Measurements from ENCODE around the gene TRPM2. TPM values are rescaled to one million over a fixed set of nuclear protein-coding genes. Genes with fewer than 3 reads are reported as not detected.

TRPM2 gene
- total and polyA plus RNA-seq, 2 donors (not counting 1 experiment from before 2014, with no cell fraction given), result not detected

GRCh38 chr21:44423312-44423821, 69.9 kb downstream of the TRPM2 start:
- Histone ChIP-seq H3K79me2 (ENCODE audit: control insufficient read depth, insufficient read depth, low read length) (no peaks in the 10 kb centered on the region), H3K9ac (ENCODE audit: insufficient read depth, low read length) (no peak overlapping the region), H2AFZ (ENCODE audit: low read length) (no peak overlapping the region), H3K27me3 (ENCODE audit: control insufficient read depth, insufficient read depth, low read length) (no peaks in the 10 kb centered on the region), H3K36me3 (ENCODE audit: control insufficient read depth, insufficient read depth, low read length) (no peaks in the 10 kb centered on the region), H3K4me2 (ENCODE audit: extremely low read depth, insufficient read depth, low read length) (no peak overlapping the region), H3K9me3 (ENCODE audit: control insufficient read depth, insufficient read depth, low read depth, low read length) (no peaks in the 10 kb centered on the region), H3K4me1 (ENCODE audit: control insufficient read depth, extremely low read depth, insufficient read depth, low read length) (no peaks in the 10 kb centered on the region), H4K20me1 (ENCODE audit: control insufficient read depth, extremely low read depth, insufficient read depth, low read length) (no peaks in the 10 kb centered on the region), H3K27ac (ENCODE audit: insufficient read depth, low read length) (no peak overlapping the region), H3K4me3 (replicated peaks in 1 of 4; ENCODE audit: control extremely low read depth in 1 of 4, insufficient read depth in 1 of 4, low read depth in 3 of 4, low read length in 4 of 4) (no peak overlapping the region)
- TF ChIP-seq EZH2 (IDR thresholded peaks at IDR 0.05; ENCODE audit: low read length, missing control alignments) (no peak), CTCF (conservative IDR thresholded peaks at IDR 0.05 in 1 of 2, IDR thresholded peaks at IDR 0.05 in 1 of 2; ENCODE audit: low read depth in 1 of 2, low read length in 2 of 2) (no peak)
- DNase-seq (ENCODE audit: low read depth in 2 of 2), result no peak

- Histone ChIP-seq H3K27ac (ENCODE audit: insufficient read depth, low read length) (no peak overlapping the region), H3K9ac (ENCODE audit: insufficient read depth, low read length) (no peak overlapping the region), H3K4me3 (replicated peaks in 1 of 4; ENCODE audit: control extremely low read depth in 1 of 4, insufficient read depth in 1 of 4, low read depth in 3 of 4, low read length in 4 of 4) (no peak overlapping the region), H3K79me2 (ENCODE audit: control insufficient read depth, insufficient read depth, low read length) (no peaks in the 10 kb centered on the region), H3K4me1 (ENCODE audit: control insufficient read depth, extremely low read depth, insufficient read depth, low read length) (no peaks in the 10 kb centered on the region), H2AFZ (ENCODE audit: low read length) (no peak overlapping the region), H3K27me3 (ENCODE audit: control insufficient read depth, insufficient read depth, low read length) (no peaks in the 10 kb centered on the region), H3K36me3 (ENCODE audit: control insufficient read depth, insufficient read depth, low read length) (no peaks in the 10 kb centered on the region), H3K9me3 (ENCODE audit: control insufficient read depth, insufficient read depth, low read depth, low read length) (no peaks in the 10 kb centered on the region), H3K4me2 (ENCODE audit: extremely low read depth, insufficient read depth, low read length) (no peak overlapping the region), H4K20me1 (ENCODE audit: control insufficient read depth, extremely low read depth, insufficient read depth, low read length) (no peaks in the 10 kb centered on the region)
- DNase-seq (ENCODE audit: low read depth in 2 of 2), result no peak
- no peak for TF ChIP-seq EZH2 (IDR thresholded peaks at IDR 0.05; ENCODE audit: low read length, missing control alignments)
- TF ChIP-seq CTCF (conservative IDR thresholded peaks at IDR 0.05 in 1 of 2, IDR thresholded peaks at IDR 0.05 in 1 of 2; ENCODE audit: low read depth in 1 of 2, low read length in 2 of 2), result no peak
These were observed 70.7 kb downstream of the TRPM2 start for GRCh38 chr21:44423941-44424607.

- DNase-seq (ENCODE audit: low read depth in 2 of 2), result no peak
- H3K9ac ChIP-seq (ENCODE audit: insufficient read depth, low read length), result no peak overlapping the region
These were observed 71.3 kb downstream of the TRPM2 start for GRCh38 chr21:44424608-44425306.

More at GRCh38 chr21:44424608-44425306, 71.3 kb downstream of the TRPM2 start:
- no peaks in the 10 kb centered on the region for H3K4me1 ChIP-seq (ENCODE audit: control insufficient read depth, extremely low read depth, insufficient read depth, low read length)
- H3K9me3 ChIP-seq (ENCODE audit: control insufficient read depth, insufficient read depth, low read depth, low read length), result no peaks in the 10 kb centered on the region
- no peaks in the 10 kb centered on the region for H3K27me3 ChIP-seq (ENCODE audit: control insufficient read depth, insufficient read depth, low read length)
- H3K4me3 ChIP-seq (replicated peaks in 1 of 4; ENCODE audit: control extremely low read depth in 1 of 4, insufficient read depth in 1 of 4, low read depth in 3 of 4, low read length in 4 of 4), result no peak overlapping the region
- no peak overlapping the region for H3K27ac ChIP-seq (ENCODE audit: insufficient read depth, low read length)
- TF ChIP-seq EZH2 (IDR thresholded peaks at IDR 0.05; ENCODE audit: low read length, missing control alignments) (no peak), CTCF (conservative IDR thresholded peaks at IDR 0.05 in 1 of 2, IDR thresholded peaks at IDR 0.05 in 1 of 2; ENCODE audit: low read depth in 1 of 2, low read length in 2 of 2) (no peak)
- H3K4me2 ChIP-seq (ENCODE audit: extremely low read depth, insufficient read depth, low read length), result no peak overlapping the region
- H3K36me3 ChIP-seq (ENCODE audit: control insufficient read depth, insufficient read depth, low read length), result no peaks in the 10 kb centered on the region
- no peaks in the 10 kb centered on the region for H3K79me2 ChIP-seq (ENCODE audit: control insufficient read depth, insufficient read depth, low read length)
- H2AFZ ChIP-seq (ENCODE audit: low read length), result no peak overlapping the region
- no peaks in the 10 kb centered on the region for H4K20me1 ChIP-seq (ENCODE audit: control insufficient read depth, extremely low read depth, insufficient read depth, low read length)
